HG02870 (cell line): ENCODE data around the gene HDAC9.

Experiments used
- ATAC-seq: cut with Tn5 transposase; IDR thresholded peaks from one replicate; pipeline ENCODE4 v1.9.1; 2021; ENCODE audit warnings: mild to moderate bottlenecking, moderate library complexity; ENCODE audit not compliant: unreplicated experiment

Gene HDAC9

DNA sequence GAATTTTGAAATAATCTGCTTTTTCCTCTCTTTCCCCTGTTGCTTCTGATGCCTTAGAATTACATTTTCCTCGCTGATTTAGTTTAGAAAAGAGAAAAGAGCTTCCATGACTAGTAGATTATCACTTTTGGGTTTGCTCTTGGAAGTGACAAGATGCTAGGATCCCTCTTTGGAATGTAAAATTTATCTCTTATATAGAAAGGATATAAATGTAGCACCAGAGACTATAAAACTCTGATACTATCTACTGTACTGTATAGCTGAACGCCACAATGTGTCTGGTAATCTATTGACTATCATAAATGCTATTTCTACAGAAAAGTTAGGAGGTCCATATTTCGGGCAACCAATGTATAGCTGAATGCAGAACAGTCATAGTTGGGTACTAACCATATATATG lies 1.1 kb upstream of the HDAC9 start:
- ATAC-seq: no peak

- ATAC-seq: peak; percentile 45
Measured at GRCh38 chr7:18494821-18495408, 634 bp upstream of the HDAC9 start.

GRCh38 chr7:18496341-18496700 lies 772 bp downstream of the HDAC9 start:
- no peak for ATAC-seq

- ATAC-seq: no peak
Measured at GRCh38 chr7:18497082-18497481, 1.5 kb downstream of the HDAC9 start.

DNA sequence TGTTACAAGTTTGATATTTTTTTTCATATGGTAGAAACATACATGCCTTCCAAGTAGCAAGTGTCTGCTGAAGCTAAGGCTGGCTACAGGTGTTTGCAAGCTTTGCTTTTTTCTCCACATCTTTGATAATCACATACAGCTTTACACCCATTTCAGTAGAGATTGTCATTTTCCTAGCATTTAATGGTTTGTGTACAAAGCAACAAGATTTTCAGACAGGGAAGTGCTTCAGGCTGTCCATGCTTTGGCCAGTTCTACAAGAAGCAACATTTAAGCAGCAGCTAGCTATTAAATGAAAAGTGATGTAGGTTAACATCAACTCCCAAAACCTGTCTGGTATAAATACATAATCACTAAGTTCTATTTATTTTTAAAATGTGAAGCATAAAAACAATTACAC lies 2.3 kb downstream of the HDAC9 start:
- ATAC-seq: no peak

GRCh38 chr7:18498341-18498740 lies 2.8 kb downstream of the HDAC9 start:
- ATAC-seq: no peak

DNA sequence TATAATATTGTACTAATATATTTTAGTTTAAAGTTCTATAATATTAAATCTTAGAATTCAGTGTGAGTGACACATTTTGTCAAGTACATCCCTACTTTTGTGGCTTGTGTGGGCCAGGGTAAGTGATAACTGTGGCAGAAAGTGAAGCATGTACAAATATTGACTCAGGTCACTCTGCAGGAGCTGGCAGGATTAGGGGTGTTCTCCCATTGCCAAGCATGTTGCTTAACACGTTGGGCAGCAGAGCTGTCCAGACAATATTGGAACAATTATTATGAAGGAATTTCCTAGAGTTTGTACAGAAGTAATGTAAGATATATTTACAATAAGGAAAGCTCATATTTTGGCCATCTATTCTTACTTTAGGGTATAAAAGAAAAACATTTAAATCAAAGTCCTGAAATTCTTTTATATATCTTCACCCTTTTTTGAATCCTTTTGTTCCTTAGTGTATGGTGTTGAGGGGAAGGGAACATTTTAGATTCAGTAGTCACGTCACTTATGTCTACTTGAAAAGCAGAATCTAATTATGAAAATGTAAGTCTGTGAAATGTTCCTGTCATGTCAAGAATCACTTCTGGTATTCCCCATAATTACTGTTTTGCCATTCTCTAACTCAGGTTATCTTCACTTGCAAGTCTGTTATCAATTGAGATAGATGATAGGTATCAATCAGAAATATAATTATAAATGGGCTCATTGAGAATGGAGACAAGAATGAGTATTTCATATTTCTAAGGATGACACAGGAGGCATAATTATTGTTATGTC lies 4.0 kb downstream of the HDAC9 start:
- ATAC-seq: no peak

DNA sequence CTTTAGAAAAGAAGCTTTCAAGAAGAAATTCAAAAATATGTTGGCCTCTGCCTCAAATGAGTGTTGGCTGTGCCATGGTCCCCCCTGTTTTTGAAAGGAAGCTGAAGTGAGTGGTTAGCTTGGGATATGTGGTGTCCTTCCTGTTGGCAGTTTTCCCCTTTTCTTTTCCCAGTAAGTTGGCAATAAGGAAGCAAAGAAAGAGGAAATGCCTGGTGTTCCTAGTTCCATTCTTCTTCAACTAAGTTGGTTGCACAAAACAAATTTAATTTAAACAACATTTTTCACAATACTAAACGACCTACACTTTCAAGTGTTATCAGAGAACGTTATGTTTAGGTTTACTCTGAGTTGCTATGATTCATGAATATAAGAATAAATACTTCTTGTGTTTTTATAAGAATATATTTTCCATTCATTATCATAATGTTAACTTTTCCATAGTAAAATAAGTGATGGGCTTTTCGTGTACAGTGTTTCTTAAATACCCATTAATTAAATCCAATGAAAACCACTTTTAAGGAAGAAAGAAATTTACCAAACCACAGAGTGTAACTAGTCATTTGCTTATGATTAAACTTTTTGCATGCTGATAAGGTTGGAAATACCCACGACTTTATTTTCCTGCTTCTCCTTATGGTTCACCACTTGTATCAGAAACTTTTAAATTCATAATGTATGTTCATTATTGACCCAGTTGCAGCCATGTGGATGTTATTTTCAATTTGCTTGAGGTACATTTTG lies 7.7 kb downstream of the HDAC9 start:
- no peak for ATAC-seq

- ATAC-seq: no peak
Measured at GRCh38 chr7:18504965-18505364, 9.4 kb downstream of the HDAC9 start.

GRCh38 chr7:18505870-18506460 lies 10.4 kb downstream of the HDAC9 start:
- peak; percentile 56 for ATAC-seq

- peak; percentile 75 for ATAC-seq
Measured at GRCh38 chr7:18508443-18509427, 13.2 kb downstream of the HDAC9 start.

- ATAC-seq: peak; percentile 24
Measured at GRCh38 chr7:18509481-18509880, 13.9 kb downstream of the HDAC9 start.

- no peak for ATAC-seq
Measured at GRCh38 chr7:18511351-18512140, 16.0 kb downstream of the HDAC9 start.

DNA sequence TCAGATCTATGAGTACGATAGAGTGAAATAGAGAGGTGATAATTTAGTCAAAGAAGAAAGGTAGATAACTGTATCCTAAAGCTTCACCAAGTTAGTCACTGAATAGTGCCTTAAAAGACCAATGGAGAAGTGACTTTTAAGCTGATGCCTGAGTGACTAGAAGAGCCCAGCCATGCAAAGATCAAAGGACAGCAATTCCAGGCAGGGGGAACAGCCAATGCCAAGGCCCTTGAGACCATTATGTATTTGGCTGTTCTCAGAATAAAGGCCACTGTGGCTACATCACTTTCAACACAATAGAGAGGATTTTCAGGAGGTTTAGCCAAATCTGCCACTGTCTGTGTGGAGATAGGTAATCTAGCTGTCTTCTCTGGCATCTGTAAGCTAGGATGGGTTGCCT lies 17.8 kb downstream of the HDAC9 start:
- no peak for ATAC-seq

DNA sequence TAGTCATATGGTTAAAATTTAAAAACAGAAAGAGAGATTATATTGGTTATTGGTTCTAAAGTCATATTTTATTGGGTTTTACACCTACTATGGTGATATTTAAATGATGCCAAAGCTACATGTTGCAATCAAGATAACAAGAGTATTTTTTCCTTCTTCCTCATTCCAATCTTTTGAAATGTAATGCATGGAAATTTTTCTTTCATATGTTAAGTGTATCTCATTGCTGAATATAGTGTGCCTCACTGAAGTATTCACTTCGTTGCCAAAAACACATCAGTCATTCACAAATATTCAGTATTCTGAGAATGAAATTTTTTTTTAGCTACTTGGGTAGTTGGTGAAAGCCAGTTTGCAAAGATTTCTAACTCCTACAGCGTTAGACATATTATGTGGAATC lies 19.5 kb downstream of the HDAC9 start:
- ATAC-seq: no peak

- no peak for ATAC-seq
Measured at GRCh38 chr7:18517646-18518045, 22.1 kb downstream of the HDAC9 start.

- ATAC-seq: no peak
Measured at GRCh38 chr7:18518555-18518954, 23.0 kb downstream of the HDAC9 start.

- ATAC-seq: peak; percentile 71
Measured at GRCh38 chr7:18520450-18521235, 25.1 kb downstream of the HDAC9 start.

DNA sequence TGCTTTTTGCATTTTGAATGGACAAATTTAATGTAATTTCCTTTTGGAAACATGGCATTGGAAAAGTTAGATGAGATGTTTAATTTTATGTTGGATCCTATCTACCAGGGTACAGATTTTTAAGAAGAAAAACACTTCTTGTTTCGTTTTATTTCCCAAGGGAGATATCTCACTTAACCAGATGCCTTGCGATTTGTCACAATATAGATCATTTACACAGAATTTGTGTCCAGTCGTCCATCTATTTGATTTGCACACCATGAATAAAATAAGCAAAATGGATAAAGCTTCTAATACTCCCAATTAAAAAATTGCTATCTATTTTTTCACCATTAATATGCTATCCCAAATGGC lies 25.7 kb downstream of the HDAC9 start:
- ATAC-seq: no peak
